Activated T-cell treated with anti-CD3 and anti-CD28 coated beads for 1 hour (primary cell): Measurements from ENCODE around the gene DNAJB4.
A peak's percentile ranks its signal among the peaks of the same experiment; 100 is the strongest.
"Not testable (repeated sequence)": the region's sequence is repeated elsewhere in the genome, so short reads cannot be mapped to it uniquely, and the experiment has no call there.

ENCODE experiments used
- DNase-seq: peaks from one replicate; pipeline ENCODE4 v3.0.0-alpha.2; 2020; ENCODE audit warnings: low read depth

The DNAJB4 gene

DNA sequence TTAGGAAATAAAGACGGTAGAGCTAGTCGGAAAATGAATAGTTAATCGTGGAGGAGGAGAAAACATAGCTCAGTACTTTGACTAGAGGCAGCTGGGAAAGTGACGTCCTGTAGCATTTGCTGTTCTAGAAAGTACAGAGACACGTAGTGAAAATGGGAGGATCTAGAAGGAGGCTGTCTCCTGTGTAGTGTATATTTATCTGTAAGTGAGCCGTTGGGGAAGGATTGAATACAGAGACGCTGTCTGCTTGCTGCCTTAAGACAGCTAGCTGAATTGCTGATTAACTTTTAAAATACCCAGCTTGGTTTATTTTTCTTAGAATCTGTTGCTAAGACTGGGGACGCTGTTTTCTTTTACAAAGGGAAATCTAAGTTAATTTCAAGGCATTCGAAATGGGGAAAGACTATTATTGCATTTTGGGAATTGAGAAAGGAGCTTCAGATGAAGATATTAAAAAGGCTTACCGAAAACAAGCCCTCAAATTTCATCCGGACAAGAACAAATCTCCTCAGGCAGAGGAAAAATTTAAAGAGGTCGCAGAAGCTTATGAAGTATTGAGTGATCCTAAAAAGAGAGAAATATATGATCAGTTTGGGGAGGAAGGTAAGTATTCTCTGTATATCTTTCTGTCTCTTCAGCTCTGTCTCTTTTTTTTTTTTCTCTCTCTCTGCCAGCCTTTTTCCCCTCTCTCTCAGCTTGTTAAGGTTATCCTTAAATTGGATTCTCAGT lies at the start of gene DNAJB4:
DNAJB4 (plus strand) TSS at position 221 of the 729 bp plus-strand sequence; CDS start at position 393, 172 bp downstream.
- DNase-seq = peak; percentile 17

DNA sequence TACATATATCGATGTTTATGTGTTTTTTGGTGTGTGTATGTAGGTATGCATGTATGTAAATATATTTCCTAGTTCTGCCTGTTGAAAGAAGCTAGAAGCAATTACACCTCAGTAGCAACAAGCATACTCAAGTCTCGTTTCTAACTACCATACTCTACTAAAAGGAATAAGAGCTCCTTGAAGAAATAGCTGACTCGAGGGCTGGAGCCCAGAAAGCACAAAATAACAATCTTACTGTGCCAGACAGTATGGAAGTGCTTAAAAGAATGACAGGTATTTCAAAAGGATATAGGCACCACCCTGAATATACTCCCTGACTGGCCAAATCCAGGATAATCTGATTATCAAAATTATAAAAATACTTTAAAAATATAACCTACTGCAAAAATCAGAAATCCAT lies 49.0 kb upstream of the DNAJB4 start:
- no peak for DNase-seq

- no peak for DNase-seq
Observed at GRCh38 chr1:77956464-77956863, 48.3 kb upstream of the DNAJB4 start.

DNA sequence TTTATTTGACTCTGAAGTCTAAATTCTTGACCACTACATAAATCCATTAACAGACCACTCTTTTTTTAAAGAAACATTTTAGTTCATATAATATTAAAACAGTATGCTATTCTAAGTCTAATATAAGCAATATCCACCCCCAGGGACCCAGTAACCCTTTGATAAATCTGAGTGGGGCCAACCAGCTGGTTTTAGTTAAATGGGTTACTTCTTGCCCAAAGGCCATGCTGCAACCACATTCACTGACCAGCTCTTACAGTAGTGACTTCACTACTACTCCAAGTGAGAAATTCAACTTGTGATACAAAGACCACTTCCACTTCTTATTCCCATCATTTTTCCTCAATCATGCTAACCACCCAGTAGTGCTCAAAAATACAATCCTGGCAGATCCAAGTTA lies 46.3 kb upstream of the DNAJB4 start:
- no peak for DNase-seq

DNA sequence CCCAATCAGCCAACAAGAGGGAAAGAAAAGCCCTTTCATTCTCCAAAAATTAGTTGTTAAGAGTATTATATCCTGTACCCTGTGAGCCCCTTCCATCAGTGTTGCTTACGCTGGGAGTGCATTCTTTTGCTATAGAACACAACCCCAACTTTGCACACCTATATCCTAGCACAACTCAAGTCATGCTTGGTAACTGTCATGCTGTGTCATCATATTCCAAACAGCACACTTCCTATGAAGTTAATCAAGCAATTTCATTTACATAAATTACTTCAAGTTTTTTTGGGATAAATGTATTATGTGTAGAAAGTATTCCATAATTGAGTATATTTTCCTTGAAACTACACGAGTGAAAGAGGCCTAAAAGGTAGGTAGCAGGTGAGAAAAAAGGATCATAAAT lies 45.9 kb upstream of the DNAJB4 start:
- DNase-seq = no peak

DNA sequence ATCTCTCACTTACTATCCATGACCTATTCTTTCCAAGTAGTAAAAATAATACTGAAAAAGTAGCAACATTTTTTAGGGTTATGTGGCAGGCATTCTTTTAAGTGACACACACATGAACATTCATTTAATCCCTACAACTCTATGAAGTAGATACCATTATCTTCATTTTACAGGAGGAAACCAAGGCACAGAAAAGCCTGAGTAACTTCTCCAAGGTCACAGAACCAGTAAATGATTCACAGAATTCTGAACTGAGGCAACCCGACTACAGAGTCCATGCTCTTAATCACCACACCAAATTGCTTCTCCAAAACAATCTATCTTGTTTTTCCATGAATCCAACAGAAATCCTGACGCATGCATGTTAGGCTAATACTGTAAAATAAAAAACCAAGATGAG lies 43.3 kb upstream of the DNAJB4 start:
- no peak for DNase-seq

DNA sequence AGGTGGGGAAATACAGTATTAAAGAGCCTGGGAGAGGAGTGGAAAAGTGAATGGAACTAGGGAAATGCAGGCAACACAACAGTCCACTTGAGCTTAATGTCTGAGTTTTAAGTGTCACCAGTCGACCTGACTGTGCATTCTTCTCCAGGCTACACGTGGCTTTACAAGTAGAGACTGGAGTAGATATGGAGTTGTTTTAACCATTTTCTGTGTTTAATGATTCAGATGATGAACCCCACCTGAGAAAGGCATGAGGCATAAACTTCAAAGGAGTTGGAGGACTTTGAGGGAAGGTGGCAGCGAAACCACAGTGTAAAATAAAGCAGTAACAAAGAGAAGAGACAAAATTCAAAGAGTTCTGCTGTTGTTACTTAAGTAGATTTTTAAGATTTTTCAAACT lies 38.4 kb upstream of the DNAJB4 start:
- no peak for DNase-seq

- no peak for DNase-seq
Observed at GRCh38 chr1:77970192-77970591, 34.5 kb upstream of the DNAJB4 start.

- no peak for DNase-seq
Observed at GRCh38 chr1:77972080-77972479, 32.7 kb upstream of the DNAJB4 start.

GRCh38 chr1:77975386-77975785 lies 29.4 kb upstream of the DNAJB4 start:
- DNase-seq = no peak

DNA sequence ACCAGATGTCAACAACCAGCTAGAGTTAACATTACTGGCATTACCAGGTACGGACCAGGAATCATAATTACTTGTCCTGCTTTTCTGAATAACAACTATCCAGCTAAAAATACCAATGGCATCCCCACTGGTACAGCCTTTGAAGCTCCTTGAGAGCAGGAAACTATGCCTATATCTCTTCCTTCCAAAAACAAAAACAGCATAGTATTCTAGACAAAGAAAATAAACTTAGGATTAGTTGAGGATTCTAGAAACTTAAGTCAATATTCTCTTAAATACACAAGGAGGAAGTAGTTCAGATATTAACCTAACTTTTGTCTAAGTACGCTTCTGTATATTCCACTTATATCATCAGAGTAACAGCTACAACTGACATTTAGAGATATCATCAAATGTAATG lies 28.8 kb upstream of the DNAJB4 start:
- DNase-seq = no peak

GRCh38 chr1:77976433-77977076 lies 28.2 kb upstream of the DNAJB4 start:
- DNase-seq = no peak

DNA sequence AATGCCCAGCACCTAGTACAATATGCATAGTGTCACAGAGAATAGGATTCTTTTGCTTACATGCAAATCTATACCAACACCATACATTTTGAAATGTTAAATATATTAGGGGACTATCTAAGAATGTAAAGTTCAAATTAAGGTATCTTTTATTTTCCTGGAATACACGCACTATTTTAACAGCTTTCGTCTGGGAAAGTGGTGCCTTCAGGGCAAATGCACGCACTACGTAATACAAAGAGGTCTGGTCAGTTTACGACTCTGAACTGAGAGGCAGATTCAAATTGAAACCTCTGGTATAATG lies 26.8 kb upstream of the DNAJB4 start:
- no peak for DNase-seq

DNA sequence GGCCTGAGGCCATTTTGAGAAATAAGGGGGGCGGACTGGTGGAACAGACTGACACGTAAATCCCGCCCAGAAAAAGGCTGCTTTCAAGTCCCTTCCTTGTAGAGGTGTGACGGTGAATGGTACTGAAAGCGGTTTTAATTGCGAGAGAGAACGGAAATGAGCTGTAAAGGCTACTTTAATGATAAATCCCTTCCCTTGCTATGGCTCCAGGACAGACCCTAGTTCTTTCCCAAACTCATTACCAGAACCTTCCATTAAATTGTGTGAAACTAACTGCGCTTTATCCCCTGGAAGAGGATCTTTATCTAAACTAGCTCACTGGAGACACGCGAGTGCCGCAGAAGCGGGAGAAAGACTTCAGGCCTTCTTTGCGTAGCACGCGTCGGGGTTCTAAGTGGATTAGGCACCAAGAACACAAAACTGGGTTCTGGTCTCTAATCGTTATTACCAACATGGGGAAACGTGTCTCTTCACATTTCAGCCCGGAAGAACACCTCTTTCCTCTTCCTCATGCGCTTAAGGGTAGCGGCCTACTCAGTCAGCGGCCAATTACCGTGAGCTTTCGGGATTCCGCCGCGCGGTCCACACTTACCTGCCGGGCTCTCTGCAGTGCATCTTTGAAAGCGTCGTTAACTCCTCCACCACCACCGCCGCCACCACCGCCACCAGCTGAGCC lies 26.3 kb upstream of the DNAJB4 start:
- DNase-seq = peak; percentile 36

DNA sequence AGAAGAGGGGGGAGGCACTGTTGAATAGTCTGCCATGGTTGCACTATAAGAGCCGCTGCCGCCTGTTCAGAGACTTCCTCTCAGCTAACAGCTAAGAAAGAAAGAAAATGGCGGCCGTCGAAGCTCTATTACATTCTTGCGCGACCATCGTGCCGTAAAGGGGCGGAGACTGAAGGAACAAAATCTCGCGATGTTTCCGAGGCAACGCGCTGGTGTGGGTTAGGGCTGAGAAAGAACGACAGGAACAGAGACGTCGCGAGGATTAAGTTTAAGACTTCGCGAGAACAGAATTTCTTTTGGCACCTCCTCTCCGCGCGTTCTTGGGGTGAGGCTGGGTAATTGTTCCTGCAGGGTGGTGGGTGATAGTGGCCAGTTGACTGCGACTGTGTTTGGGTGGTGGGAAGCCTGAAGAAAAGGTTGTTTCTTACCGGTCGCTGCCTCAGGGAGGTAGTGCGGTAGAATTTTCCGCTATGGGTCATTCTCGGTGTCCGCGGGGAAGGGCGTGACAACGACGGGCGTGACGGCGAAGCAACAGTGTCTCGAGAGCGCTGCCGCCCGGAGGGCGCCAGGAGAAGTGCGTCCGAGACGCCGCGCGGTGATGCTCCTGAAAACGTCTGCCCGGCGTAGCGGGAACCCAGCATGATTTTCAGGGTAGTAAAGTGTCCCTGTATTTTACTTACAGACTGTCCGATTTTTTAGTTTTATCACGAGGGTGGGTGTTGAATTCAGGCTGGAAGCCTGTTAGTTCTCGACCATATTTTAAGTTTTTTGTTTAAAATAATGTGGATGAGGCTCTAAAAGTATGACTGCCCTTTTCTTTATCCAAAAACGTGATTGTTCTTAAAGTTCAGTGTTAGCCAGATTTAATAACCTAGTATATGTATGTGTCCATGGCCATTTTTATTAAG lies 25.5 kb upstream of the DNAJB4 start, which contains the start of gene FUBP1:
FUBP1 (minus strand) TSS at position 104 of the 908 bp plus-strand sequence; CDS start at position 36, 68 bp downstream.
- DNase-seq = peak; percentile 88

GRCh38 chr1:77983352-77983996 lies 21.3 kb upstream of the DNAJB4 start:
- not testable (repeated sequence) for DNase-seq

DNA sequence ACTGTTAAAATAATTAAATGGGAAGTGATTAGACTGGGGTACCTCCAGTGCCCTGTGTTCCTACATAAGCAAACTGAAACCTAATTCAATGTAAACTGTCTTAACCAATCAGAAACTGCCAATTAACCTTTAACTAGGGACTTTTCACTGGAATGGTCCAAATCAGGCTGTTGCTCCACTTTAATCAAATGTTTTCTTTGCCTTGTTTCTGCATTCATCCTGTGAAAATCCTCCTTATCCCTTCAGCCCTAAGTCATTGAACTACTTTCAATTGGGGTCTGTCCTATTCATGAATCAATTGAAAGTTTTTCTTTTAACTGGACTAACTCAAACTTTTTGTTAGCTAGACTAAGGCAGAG lies 20.8 kb upstream of the DNAJB4 start:
- DNase-seq = no peak

DNA sequence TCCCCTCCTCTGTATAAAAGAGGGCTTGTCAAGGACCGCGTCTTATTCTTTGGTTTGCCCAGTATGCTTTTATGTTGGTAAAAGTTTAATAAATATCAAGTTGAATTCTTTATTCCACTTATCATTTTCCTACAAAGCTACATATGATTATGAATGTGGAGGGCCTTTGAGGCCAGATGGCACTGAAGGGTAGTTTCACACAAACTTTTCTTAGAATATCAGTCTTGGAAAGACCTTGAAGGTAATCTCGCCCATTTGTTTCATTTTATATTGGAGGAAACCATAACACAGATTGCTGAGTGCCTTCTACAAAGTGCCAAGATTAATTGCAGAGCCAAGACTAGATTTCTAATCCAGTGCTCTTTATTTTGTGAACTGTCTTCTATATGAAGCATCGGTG lies 20.1 kb upstream of the DNAJB4 start:
- no peak for DNase-seq

DNA sequence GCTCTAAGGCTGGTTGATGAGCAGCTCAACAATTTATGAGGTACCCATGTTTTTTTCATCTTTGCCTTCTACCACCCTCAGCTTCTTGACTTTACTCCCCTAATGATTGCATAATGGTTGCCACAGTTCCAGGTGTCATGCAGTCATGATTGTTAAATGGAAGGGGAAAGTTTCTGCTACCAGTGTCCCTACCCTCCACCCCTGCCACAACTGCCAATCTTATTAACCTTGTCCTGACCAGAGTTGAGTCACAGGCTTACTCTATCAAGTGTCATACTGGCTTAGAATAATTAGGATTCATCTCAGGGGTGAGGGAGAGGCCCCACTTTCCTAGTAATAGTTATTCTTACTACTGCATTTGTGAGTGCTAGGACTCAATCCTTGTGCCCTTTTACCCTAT lies 17.9 kb upstream of the DNAJB4 start:
- no peak for DNase-seq

- DNase-seq = no peak
Observed at GRCh38 chr1:77987919-77988318, 16.8 kb upstream of the DNAJB4 start.

DNA sequence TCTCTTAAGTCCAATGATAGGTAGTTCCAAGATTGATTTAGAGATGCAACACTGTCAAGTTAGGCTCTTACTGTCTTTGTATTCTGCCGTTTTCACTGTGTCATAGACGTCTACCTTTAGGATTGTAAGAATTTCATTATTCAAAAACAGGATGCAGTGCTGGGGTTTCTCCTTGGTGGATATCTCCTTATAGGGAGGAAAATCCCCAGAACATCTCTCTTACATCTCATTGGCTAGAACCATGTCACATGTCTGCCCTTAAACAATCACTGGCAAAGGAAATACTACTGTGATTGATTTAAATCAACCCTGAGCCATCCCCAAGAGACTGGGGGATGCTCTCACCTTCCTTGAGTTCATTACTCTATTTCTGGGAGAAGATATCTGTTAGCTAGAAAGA lies 15.0 kb upstream of the DNAJB4 start:
- DNase-seq = no peak
